Adrenal gland (tissue), 5 donors: ENCODE results near the gene MAD2L1BP.

ENCODE experiments used
- CTCF ChIP-seq, 6 experiments: fragments of 450-650 bp in 4 of 6; fragments of 200-600 bp in 2 of 6; sonication (generic) in 1 of 6; IDR thresholded peaks; 1 replicate in 5 of 6; 2 replicates in 1 of 6; pipeline versions ENCODE4 v1.5.1 to v1.8.0; 2016 to 2021; ENCODE audit warnings: antibody characterized with exemption in 6 of 6, mild to moderate bottlenecking in 2 of 6, moderate library complexity in 1 of 6
- POLR2A ChIP-seq, 2 donors: fragments of 450-650 bp; IDR thresholded peaks; one replicate each; pipeline ENCODE4 v1.6.1; 2017; ENCODE audit warnings: antibody characterized with exemption in 2 of 2, mild to moderate bottlenecking in 2 of 2, moderate library complexity in 1 of 2
- donor health status: DM: no; HTN: no; CAD: no.

GRCh38 chr6:43600595-43600994, 35.0 kb upstream of the MAD2L1BP start:
- no peak for TF ChIP-seq CTCF (IDR thresholded peaks at IDR 0.05)
- no peak for TF ChIP-seq POLR2A (IDR thresholded peaks at IDR 0.05)
